ENCODE measurements around the gene STXBP1. TPM values are rescaled to one million over a fixed set of nuclear protein-coding genes. Genes with fewer than 3 reads are reported as not detected.
A peak's percentile ranks its signal among the peaks of the same experiment; 100 is the strongest.

Gene STXBP1
- total RNA-seq (2014; rRNA removed; shearing (Covaris generic)) (28.5 and 61.8 TPM in 2 replicates), polyA plus RNA-seq (2016; fragmentation: Nextera tagmentation; extraction: Ambion mirVana) (42.3 and 43.7 TPM in 2 replicates)

- peaks cover 36% of the 10 kb centered on the region for H3K79me2 ChIP-seq (ENCODE audit: insufficient read depth)
- peaks cover 32% of the 10 kb centered on the region for H3F3A ChIP-seq (ENCODE audit: insufficient read depth)
- H3K9me2 ChIP-seq (ENCODE audit: insufficient read depth), result no peaks in the 10 kb centered on the region
- H4K20me1 ChIP-seq (ENCODE audit: insufficient read depth), result no peaks in the 10 kb centered on the region
- in situ Hi-C loops (cut with MboI), result no loop called here
- 1 to 2% methylated on average over 41 to 44 of the region's 102 CpGs for WGBS, 2 experiments (ENCODE audit: low coverage in 1 of 2, low lambda C conversion rate in 2 of 2, missing lambda C conversion rate in 2 of 2)
- H3K9me3 ChIP-seq (ENCODE audit: low read depth), result no peaks in the 10 kb centered on the region
- DNase-seq, result peak; percentile 91
- peak within 1 kb of the TSS; percentile 97 for H3K4me2 ChIP-seq (ENCODE audit: unreplicated experiment)
- peak within 1 kb of the TSS; percentile 95 for H2AFZ ChIP-seq
- no peaks in the 10 kb centered on the region for H3K27me3 ChIP-seq (replicated peaks; ENCODE audit: insufficient read depth)
- TF ChIP-seq EZH2phosphoT487 (IDR thresholded peaks at IDR 0.05; ENCODE audit: insufficient read depth, low read depth), result no peak
- no peak for TF ChIP-seq EZH2 (IDR thresholded peaks at IDR 0.05; ENCODE audit: insufficient read depth, poor library complexity, severe bottlenecking)
- H3K4me3 ChIP-seq, result peak within 1 kb of the TSS; percentile 96
- H3K36me3 ChIP-seq (ENCODE audit: low read depth), result no peaks in the 10 kb centered on the region
- peaks cover 36% of the 10 kb centered on the region for H3K4me1 ChIP-seq (ENCODE audit: insufficient read depth)
- H3K27ac ChIP-seq, result peak within 1 kb of the TSS; percentile 64
- H3K9ac ChIP-seq, result peak within 1 kb of the TSS; percentile 88
Measured at GRCh38 chr9:127611899-127612790, at the start of gene STXBP1. Gene STXBP1 (plus strand): TSS chr9:127612277. CDS start chr9:127612404, 127 bp downstream.

- peak overlapping the region; percentile 55 for H3K9ac ChIP-seq
- H3K9me2 ChIP-seq (ENCODE audit: insufficient read depth), result no peaks in the 10 kb centered on the region
- peaks cover 97% of the 10 kb centered on the region for H3K79me2 ChIP-seq (ENCODE audit: insufficient read depth)
- no peak for TF ChIP-seq EZH2phosphoT487 (IDR thresholded peaks at IDR 0.05; ENCODE audit: insufficient read depth, low read depth)
- no peak for TF ChIP-seq EZH2 (IDR thresholded peaks at IDR 0.05; ENCODE audit: insufficient read depth, poor library complexity, severe bottlenecking)
- no peaks in the 10 kb centered on the region for H3K27me3 ChIP-seq (replicated peaks; ENCODE audit: insufficient read depth)
- peak overlapping the region; percentile 84 for H3K27ac ChIP-seq
- H3K9me3 ChIP-seq (ENCODE audit: low read depth), result no peaks in the 10 kb centered on the region
- H3K4me1 ChIP-seq (ENCODE audit: insufficient read depth), result peaks cover 85% of the 10 kb centered on the region
- H2AFZ ChIP-seq, result no peak overlapping the region
- 69 to 71% methylated on average over 12 of the region's 12 CpGs for WGBS, 2 experiments (ENCODE audit: low coverage in 1 of 2, low lambda C conversion rate in 2 of 2, missing lambda C conversion rate in 2 of 2)
- H3K4me2 ChIP-seq (ENCODE audit: unreplicated experiment), result peak overlapping the region; percentile 41
- peak overlapping the region; percentile 34; the same call in 1 of the 2 replicates for H3K4me3 ChIP-seq
- peaks cover 24% of the 10 kb centered on the region for H3K36me3 ChIP-seq (ENCODE audit: low read depth)
- no peak for DNase-seq
- in situ Hi-C loops (cut with MboI), result no loop called here
- H4K20me1 ChIP-seq (ENCODE audit: insufficient read depth), result no peaks in the 10 kb centered on the region
- peaks cover 68% of the 10 kb centered on the region for H3F3A ChIP-seq (ENCODE audit: insufficient read depth)
Measured at GRCh38 chr9:127562279-127562796, 49.7 kb upstream of the STXBP1 start.

- in situ Hi-C loops (cut with MboI), result no loop called here
- no peaks in the 10 kb centered on the region for H3K9me2 ChIP-seq (ENCODE audit: insufficient read depth)
- no peaks in the 10 kb centered on the region for H3K9me3 ChIP-seq (ENCODE audit: low read depth)
- H3K9ac ChIP-seq, result peak overlapping the region; percentile 55
- no peak overlapping the region for H2AFZ ChIP-seq
- TF ChIP-seq EZH2phosphoT487 (IDR thresholded peaks at IDR 0.05; ENCODE audit: insufficient read depth, low read depth) (no peak), EZH2 (IDR thresholded peaks at IDR 0.05; ENCODE audit: insufficient read depth, poor library complexity, severe bottlenecking) (no peak)
- H3K27ac ChIP-seq, result peak overlapping the region; percentile 84
- no peaks in the 10 kb centered on the region for H4K20me1 ChIP-seq (ENCODE audit: insufficient read depth)
- WGBS, 2 experiments (ENCODE audit: low coverage in 1 of 2, low lambda C conversion rate in 2 of 2, missing lambda C conversion rate in 2 of 2), result 93% methylated on average over 16 of the region's 16 CpGs
- peaks cover 97% of the 10 kb centered on the region for H3K79me2 ChIP-seq (ENCODE audit: insufficient read depth)
- H3F3A ChIP-seq (ENCODE audit: insufficient read depth), result peaks cover 68% of the 10 kb centered on the region
- DNase-seq, result no peak
- H3K4me1 ChIP-seq (ENCODE audit: insufficient read depth), result peaks cover 79% of the 10 kb centered on the region
- H3K36me3 ChIP-seq (ENCODE audit: low read depth), result peaks cover 24% of the 10 kb centered on the region
- peak overlapping the region; percentile 41 for H3K4me2 ChIP-seq (ENCODE audit: unreplicated experiment)
- H3K27me3 ChIP-seq (replicated peaks; ENCODE audit: insufficient read depth), result no peaks in the 10 kb centered on the region
- H3K4me3 ChIP-seq, result peak overlapping the region; percentile 34; the same call in 1 of the 2 replicates
Measured at GRCh38 chr9:127562841-127563401, 49.2 kb upstream of the STXBP1 start.

GRCh38 chr9:127563579-127563978, 48.5 kb upstream of the STXBP1 start:
- peaks cover 24% of the 10 kb centered on the region for H3K36me3 ChIP-seq (ENCODE audit: low read depth)
- no peaks in the 10 kb centered on the region for H3K9me3 ChIP-seq (ENCODE audit: low read depth)
- H3K79me2 ChIP-seq (ENCODE audit: insufficient read depth), result peaks cover 97% of the 10 kb centered on the region
- peaks cover 72% of the 10 kb centered on the region for H3K4me1 ChIP-seq (ENCODE audit: insufficient read depth)
- H3F3A ChIP-seq (ENCODE audit: insufficient read depth), result peaks cover 63% of the 10 kb centered on the region
- 96 to 98% methylated on average over 13 of the region's 13 CpGs for WGBS, 2 experiments (ENCODE audit: low coverage in 1 of 2, low lambda C conversion rate in 2 of 2, missing lambda C conversion rate in 2 of 2)
- H3K4me3 ChIP-seq, result no peak overlapping the region
- H2AFZ ChIP-seq, result no peak overlapping the region
- H3K27me3 ChIP-seq (replicated peaks; ENCODE audit: insufficient read depth), result no peaks in the 10 kb centered on the region
- TF ChIP-seq EZH2 (IDR thresholded peaks at IDR 0.05; ENCODE audit: insufficient read depth, poor library complexity, severe bottlenecking), result no peak
- no peak for TF ChIP-seq EZH2phosphoT487 (IDR thresholded peaks at IDR 0.05; ENCODE audit: insufficient read depth, low read depth)
- H3K9ac ChIP-seq, result no peak overlapping the region; the same call in 1 of the 2 replicates
- H3K27ac ChIP-seq, result peak overlapping the region; percentile 84
- H4K20me1 ChIP-seq (ENCODE audit: insufficient read depth), result no peaks in the 10 kb centered on the region
- H3K9me2 ChIP-seq (ENCODE audit: insufficient read depth), result no peaks in the 10 kb centered on the region
- in situ Hi-C loops (cut with MboI), result no loop called here
- no peak for DNase-seq
- no peak overlapping the region for H3K4me2 ChIP-seq (ENCODE audit: unreplicated experiment)

All from GM23248 (cell line).